HG02981 (cell line): ENCODE results near the gene CCDC177.
"Not testable (repeated sequence)": the region's sequence is repeated elsewhere in the genome, so short reads cannot be mapped to it uniquely, and the experiment has no call there.

Experiments
- ATAC-seq: cut with Tn5 transposase; IDR thresholded peaks from one replicate; pipeline ENCODE4 v1.9.1; 2021; ENCODE audit warnings: mild to moderate bottlenecking, moderate library complexity; ENCODE audit not compliant: unreplicated experiment

CCDC177 gene

DNA sequence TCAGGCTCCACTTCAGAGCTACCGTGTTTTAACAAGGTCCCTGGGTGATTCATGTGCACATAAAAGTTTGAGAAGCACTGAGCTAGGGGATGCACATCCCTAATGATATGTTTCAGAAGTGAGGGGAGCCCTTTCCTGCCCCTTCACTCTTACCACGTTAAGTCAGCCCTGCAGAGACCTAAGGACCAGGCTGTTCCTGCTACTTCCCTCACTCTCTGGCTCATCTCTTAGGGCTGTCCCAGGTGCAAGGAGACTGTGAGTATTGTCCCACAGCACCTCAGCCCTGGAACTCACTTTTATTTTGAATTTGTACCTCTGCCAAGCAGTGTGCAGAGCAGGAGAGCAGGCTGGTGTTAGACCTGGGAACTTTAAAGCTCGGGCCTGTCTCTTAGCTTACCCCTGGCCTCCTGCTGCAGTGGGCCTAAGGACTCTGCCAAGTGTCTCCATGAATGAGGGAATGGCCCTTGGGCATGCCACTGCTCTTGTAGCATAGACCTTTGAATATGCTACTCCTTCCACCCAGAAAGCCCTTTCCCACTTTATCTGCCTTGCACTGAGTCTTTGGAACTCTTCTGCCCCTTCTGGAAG is 25.7 kb upstream of the CCDC177 start:
- no peak for ATAC-seq

DNA sequence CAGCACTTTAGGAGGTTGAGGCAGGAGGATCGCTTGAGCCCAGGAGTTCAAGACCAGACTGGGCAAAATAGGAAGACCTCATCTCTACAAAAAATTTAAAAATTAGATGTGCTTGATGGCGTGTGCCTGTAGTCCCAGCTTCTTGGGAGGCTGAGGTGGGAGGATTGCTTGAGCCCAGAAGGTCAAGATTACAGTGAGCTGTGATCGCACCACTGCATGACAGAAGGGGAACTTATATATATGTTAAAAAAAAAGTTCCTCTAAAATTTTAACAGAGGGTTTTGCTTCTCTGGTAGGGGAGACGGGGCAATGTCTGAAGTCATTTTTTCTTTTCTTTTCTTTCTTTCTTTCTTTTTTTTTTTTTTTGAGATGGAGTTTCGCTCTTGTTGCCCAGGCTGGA is 24.8 kb upstream of the CCDC177 start:
- ATAC-seq, result not testable (repeated sequence)

DNA sequence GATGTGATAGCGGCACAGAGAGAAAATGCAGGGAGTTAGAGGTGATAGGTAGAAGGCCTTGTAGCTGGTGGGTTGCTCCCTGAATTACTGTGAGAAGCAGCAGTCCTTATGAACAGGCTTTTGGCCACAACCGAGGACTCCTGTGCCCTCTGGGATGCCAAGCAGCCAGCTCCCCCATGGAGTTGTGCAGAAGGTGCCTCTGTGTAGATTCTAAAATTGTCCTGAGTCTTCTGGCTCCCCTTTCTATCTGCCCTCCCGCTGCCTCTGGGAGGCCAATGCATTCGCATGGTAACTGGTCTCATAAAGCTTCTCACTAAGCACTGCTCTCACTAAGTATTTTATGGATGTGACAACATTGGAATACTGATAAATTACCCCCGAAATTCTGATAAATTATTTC is 20.7 kb upstream of the CCDC177 start:
- no peak for ATAC-seq

DNA sequence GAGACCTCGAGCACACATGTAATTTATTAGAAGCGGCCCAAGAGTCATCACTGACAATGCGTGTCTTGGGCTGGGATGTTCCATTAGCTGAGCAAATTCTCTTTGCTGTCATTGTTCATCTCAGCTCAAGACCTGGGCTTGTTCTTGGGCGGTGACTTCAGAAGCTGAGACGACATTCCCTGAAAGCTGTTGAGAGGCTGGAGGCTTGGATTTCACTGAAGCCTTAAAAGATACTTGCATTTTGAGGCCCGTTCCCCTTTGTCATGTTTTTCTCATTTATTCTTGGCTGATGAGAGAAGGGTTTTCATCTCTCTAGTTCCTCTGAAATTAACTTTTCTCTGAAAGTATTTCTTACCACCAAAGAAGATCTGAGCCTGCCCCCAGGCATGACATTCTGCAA is 20.2 kb upstream of the CCDC177 start:
- ATAC-seq, result no peak

DNA sequence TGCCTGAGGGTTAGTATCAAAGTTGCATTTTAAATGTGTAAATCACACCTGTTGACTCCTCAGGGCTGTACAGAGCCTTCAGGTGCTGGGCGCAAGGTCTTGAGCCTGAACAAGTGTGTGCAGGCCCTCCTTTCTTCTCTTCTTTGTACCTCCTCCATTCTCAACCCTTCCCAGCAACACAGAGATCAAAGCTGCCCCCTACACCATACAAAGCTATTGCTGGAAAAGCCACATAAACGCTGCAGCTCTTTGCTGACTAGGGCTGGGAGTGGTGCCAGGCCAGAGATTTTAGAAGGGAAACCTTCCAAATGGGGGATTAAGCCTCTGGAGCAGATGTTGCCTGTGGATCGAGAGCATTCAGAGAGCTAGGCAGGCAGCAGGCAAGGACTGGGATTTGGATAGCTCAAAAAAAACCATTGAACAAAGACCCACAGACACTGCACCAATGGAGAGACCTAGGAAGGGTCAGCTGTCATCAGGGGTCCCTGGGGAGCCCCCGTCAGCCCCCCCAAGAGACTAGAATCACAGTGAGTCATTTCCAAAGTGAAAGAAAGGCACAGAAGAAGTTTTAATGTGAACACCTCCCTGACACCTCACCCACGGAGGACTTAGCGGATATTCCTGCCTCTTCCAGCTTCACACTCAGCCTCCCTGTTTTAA is 18.5 kb upstream of the CCDC177 start:
- ATAC-seq, result no peak

DNA sequence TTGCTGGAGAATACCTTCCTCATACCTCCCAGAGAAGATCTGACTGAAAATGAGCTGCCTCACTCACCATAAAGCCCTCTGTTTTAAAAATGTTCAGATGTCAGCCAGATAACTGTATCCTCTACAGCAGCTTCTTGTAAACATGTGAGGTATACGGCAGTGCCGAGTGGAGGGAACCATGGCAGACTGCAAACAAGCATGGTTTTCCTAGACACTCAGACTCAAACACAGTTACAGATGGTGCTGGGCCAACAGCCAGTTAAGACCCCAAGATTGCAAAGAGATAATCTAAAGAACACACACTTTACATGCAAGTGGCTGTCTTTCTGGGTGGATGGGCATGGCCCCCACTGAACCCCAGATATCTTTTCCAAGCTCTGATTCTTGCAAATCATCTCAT is 16.6 kb upstream of the CCDC177 start:
- ATAC-seq, result no peak

DNA sequence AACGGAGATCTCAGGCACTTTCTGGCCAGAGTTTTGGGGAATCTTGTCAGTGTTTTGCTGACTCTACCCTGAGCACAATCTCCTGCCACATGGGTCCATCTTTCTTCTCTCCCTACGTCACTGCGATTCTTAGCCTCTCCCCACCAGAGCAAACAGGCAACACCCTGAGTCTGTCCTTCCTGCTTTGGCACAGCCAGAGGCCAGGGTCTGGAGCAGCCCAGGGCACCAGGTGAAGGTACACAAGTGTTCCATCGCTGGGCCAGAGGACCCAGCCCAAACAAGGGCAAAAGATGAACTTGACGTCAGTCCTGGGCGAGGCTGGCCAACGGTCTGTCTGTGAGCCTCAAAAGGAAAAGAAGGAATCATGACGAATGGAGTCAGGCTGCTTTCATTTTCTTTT is 12.7 kb upstream of the CCDC177 start:
- no peak for ATAC-seq

DNA sequence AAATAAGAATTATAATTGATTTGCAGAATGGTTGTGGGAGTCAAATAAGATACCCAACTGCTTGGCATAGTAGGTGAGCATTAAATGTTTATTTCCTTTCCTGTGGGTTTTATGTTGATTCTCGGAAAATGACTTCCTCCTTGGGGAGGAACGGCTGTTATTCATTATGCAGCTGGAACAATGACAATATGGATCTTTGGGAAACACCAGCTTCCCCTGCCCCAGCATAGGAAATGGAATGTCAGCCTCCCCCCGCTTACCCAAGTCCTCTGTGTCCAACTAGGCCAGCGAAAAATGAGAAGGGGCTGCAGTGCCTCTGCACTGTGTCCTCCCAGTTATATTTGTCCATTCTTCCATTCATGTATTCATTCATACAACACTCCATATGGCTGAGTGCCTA is 11.7 kb upstream of the CCDC177 start:
- no peak for ATAC-seq

GRCh38 chr14:69584389-69584788 is 9.7 kb upstream of the CCDC177 start:
- no peak for ATAC-seq

GRCh38 chr14:69582829-69583228 is 8.2 kb upstream of the CCDC177 start:
- no peak for ATAC-seq

GRCh38 chr14:69582212-69582611 is 7.5 kb upstream of the CCDC177 start:
- no peak for ATAC-seq

DNA sequence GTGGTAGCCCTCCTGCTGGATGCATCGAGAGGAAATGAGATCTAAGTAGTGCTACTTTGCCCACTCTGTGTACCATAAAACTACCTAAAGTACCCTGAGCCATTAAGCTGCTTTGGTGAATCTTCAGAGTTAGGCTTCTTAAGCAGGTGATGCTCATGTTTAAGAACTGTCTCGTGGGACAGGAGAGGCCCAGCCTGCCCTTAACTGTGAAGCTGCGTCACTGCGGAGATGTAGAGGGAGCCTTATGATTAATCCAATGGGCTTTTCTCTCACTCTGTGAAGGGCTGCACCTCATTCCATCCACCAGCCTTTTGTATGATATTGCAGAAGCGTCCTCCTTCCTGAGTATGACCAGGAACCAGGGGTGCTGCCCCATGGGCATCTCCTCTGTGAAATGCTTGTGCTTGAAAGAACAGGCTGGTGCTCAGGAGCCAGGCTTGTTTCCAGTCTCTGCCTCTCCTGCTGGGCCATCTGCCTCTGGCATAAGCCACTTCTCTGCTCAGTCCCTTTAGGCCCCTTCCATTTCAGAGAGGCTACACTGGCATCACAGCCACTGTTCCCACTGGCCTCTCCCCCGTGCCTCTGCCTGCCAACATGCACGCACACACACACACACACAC is 6.8 kb upstream of the CCDC177 start:
- ATAC-seq, result no peak

GRCh38 chr14:69580009-69580577 is 5.4 kb upstream of the CCDC177 start:
- ATAC-seq, result no peak

DNA sequence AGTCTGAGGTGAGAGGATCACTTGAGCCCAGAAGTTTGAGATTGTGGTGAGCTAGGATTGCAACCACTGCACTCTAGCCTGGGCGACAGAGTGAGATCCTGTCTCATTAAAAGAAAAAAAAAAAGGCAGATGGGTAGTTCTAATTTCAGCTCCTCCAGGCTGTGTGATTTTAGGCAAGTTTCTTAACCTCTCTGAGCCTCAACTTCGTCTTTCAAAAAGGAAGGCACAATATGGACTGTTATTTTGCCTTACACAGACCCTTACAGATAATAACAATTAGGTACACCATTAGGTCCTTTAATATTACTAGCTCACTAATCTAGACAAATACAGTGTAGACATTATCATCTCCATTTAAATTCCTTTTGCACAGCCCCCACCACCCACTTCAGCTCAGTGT is 4.8 kb upstream of the CCDC177 start:
- no peak for ATAC-seq

DNA sequence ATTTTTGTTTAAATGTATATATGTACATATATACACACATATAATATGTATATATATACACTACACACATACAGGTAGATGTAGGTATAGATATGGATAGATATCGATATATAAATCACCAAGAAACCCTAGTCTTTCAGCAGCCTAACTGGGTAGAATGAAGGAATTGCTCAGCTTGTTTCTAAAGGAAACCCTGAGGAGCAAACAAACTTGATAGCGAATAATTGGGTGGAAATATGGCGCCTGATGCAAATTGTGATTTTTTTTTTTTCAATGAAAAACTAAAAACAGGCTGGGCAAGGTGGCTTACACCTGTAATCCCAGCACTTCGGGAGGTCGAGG is 254 bp upstream of the CCDC177 start:
- ATAC-seq, result no peak

DNA sequence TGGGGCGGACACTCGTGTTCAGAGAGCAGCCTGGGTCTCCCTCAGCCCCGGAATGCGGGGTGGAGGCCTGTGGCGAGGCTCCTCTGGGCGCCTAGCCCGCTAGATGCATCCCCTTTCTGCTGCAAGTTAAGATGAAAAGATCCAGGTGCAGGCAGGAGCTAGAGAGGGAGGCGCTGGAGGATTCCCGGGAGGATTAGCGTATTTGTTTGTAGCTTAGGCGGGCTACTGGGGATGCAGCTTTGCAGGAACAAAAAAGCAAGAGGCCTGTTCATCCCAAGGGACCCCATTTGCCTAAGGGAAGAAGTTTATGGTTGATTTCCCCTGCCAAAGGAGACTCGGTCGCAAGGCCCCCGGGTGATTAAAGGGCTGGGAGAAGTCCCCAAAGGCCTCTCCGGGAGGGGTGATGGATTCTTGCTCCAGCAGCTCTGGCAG is 824 bp downstream of the CCDC177 start:
- no peak for ATAC-seq

DNA sequence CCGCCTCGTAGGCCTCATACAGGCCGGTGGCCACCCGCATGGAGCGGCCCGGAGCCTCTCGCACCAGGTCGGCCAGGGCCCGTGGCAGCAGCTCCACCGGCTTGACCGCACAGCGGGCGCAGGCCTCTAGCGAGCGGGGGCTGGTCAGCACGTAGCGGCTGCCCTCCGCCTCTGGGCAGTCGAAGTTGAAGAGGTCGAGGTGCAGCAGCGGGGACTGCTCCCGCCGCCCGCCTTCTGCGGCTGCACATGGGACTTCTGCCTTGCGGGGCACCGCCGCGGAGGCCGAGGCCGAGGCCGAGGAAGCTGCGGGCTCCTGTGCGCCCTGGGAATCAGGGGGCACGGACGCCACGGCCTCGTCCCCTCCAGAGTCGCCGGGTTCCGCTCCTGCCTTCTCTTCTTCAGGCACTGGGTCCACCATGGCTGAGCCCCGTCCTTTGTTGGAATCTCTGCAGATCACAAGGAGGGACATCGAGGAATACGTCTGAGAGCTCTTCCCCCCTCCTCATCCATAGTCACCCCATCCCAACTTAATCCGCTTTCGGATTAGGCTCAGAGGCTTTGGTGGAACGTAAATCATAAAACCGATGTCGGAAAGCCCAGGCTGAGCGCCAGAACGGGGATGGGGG is 1.4 kb downstream of the CCDC177 start:
- no peak for ATAC-seq

GRCh38 chr14:69572841-69573135 is 1.9 kb downstream of the CCDC177 start:
- ATAC-seq, result no peak

DNA sequence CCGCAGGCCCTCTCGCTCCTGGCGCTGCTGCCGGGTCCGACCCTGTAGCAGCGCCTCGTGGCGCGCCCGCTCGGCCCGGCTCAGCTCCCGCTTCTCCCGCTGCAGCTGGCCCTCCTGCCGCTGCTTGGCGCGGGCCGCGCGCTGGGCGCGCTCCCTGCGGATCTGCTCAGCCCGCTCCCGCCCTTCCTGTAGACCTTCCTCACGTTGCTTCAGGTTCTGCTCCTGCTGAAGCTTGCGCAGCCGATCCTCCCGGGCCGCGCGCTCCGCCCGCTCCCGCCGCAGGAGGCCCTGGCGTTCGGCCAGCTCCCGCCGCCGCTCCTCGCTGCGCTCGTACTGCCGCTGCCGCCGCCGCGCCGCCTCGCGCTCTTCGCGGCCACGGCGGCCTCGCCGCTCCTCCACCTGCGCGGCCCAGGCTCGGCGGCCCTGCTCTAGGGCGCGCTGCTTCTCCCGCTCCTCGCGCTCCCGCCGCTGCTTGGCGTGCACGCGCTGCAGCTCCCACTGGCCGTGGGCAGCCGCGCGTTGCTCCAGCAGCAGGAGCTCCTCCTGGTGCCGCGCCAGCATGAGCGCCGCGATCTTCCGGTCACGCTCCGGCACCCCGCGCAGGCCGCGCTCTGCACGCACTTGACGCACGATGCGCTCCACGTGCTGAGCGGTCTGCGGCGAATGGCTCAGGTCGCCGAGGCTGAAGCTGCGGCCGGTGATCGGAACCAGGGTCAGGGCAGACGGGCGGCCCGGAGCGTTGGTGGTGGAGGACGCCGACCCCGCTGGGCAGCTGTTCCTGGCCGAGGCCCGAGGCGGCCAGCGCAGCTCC is 2.4 kb downstream of the CCDC177 start:
- no peak for ATAC-seq

DNA sequence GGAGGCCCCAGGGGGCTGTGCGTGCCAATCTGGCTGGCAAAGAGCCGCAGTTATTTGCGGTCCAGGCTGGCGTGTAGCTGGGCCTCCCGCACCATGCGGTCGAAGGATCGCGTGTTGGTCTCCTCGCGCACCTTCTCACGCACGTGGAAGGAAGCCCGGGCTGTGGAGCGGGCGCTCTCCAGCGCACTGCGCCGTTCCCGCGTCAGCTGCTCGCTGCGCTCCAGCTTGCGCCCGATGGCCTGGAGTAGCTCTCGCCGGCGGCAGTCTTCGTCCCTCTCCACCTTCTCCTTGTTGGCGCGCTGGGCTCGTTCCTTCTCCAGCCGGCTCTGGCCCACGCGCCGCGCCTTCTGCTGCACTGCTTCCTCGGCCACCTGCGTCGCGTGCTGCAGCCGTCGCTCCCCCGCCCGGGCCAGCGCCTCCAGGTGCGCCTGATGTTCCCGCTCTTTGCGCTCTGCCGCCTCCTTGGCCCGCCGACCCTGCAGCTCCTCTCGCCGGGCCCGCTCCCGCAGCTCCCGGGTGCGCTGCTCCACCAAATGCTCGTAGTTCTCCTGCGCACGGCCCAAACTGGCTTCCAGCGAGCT is 3.1 kb downstream of the CCDC177 start:
- ATAC-seq, result no peak

- ATAC-seq, result no peak
Observed at GRCh38 chr14:69570836-69571330, 3.8 kb downstream of the CCDC177 start.
